Measurements from ENCODE around the gene CTIF. TPM values are rescaled to one million over a fixed set of nuclear protein-coding genes. Genes with fewer than 3 reads are reported as not detected.

The CTIF gene
- total RNA-seq, 1 experiment from 2014 or later = 26.5 TPM

GRCh38 chr18:48732767-48733424, 194.1 kb downstream of the CTIF start:
- TF ChIP-seq POLR2AphosphoS5 (IDR thresholded peaks at IDR 0.05; ENCODE audit: low read depth, low read length) (no peak), REST (IDR thresholded peaks at IDR 0.05; ENCODE audit: insufficient read depth in 1 of 2, low read depth in 2 of 2, low read length in 1 of 2) (no peak), SIN3A (IDR thresholded peaks at IDR 0.05; ENCODE audit: borderline replicate concordance, insufficient read depth, low read depth, low read length) (no peak)
- no peaks in the 10 kb centered on the region for H3K9me3 ChIP-seq (ENCODE audit: control insufficient read depth, insufficient read depth, low read depth, low read length)
- ATAC-seq (no peak), DNase-seq (ENCODE audit: low read depth, low spot score) (no peak)
- ChIA-PET POLR2A (no interaction called here), CTCF (no interaction called here)
- H3K36me3 ChIP-seq (ENCODE audit: control insufficient read depth, insufficient read depth, low read length) = no peaks in the 10 kb centered on the region
- H3K27ac ChIP-seq (ENCODE audit: low read length) = no peak overlapping the region
- no TSS peak for BruUV-seq (replicated peaks)
- in situ Hi-C loops (cut with HindIII; ENCODE audit: low pct_unique_long_range_greater_than_20kb, low sequenced_read_pairs) (no loop called here), intact Hi-C loops (cut with micrococcal nuclease; ENCODE audit: unreplicated experiment) (no loop called here)
- H3K4me3 ChIP-seq (ENCODE audit: low read depth in 2 of 2, low read length in 2 of 2) = no peak overlapping the region
- H3K27me3 ChIP-seq (ENCODE audit: control insufficient read depth, insufficient read depth, low read length) = no peaks in the 10 kb centered on the region
- H3K4me1 ChIP-seq (ENCODE audit: control insufficient read depth, insufficient read depth, low read length) = no peaks in the 10 kb centered on the region

GRCh38 chr18:48733643-48734253, 194.9 kb downstream of the CTIF start:
- DNase-seq (ENCODE audit: low read depth, low spot score) (no peak), ATAC-seq (no peak)
- CTCF ChIA-PET = interaction anchor here (0.7 kb wide), 1 partner anchor 491 kb away, joined by 4 read pairs; no protein-coding TSS in a partner anchor
- no TSS peak for BruUV-seq (replicated peaks)
- no peaks in the 10 kb centered on the region for H3K36me3 ChIP-seq (ENCODE audit: control insufficient read depth, insufficient read depth, low read length)
- no peak overlapping the region for H3K27ac ChIP-seq (ENCODE audit: low read length)
- TF ChIP-seq REST (IDR thresholded peaks at IDR 0.05; ENCODE audit: insufficient read depth in 1 of 2, low read depth in 2 of 2, low read length in 1 of 2) = no peak
- TF ChIP-seq POLR2AphosphoS5 (IDR thresholded peaks at IDR 0.05; ENCODE audit: low read depth, low read length) = no peak
- TF ChIP-seq SIN3A (IDR thresholded peaks at IDR 0.05; ENCODE audit: borderline replicate concordance, insufficient read depth, low read depth, low read length) = no peak
- TF ChIP-seq TCF7L2 (IDR thresholded peaks at IDR 0.05; ENCODE audit: low read depth, low read length) = no peak
- TF ChIP-seq CTCF (IDR thresholded peaks at IDR 0.05) = no peak
- no peaks in the 10 kb centered on the region for H3K27me3 ChIP-seq (ENCODE audit: control insufficient read depth, insufficient read depth, low read length)
- no peaks in the 10 kb centered on the region for H3K9me3 ChIP-seq (ENCODE audit: control insufficient read depth, insufficient read depth, low read depth, low read length)
- no peaks in the 10 kb centered on the region for H3K4me1 ChIP-seq (ENCODE audit: control insufficient read depth, insufficient read depth, low read length)
- no peak overlapping the region for H3K4me3 ChIP-seq (ENCODE audit: low read depth in 2 of 2, low read length in 2 of 2)
- POLR2A ChIA-PET = no interaction called here
- intact Hi-C loops (cut with micrococcal nuclease; ENCODE audit: unreplicated experiment) = no loop called here
- in situ Hi-C loops (cut with HindIII; ENCODE audit: low pct_unique_long_range_greater_than_20kb, low sequenced_read_pairs) = no loop called here
